GM19035 (cell line): Measurements from ENCODE around the gene AURKA.
"Not testable (repeated sequence)": the region's sequence is repeated elsewhere in the genome, so short reads cannot be mapped to it uniquely, and the experiment has no call there.

ENCODE experiments used
- ATAC-seq: cut with Tn5 transposase; IDR thresholded peaks from one replicate; pipeline ENCODE4 v1.9.1; 2021; ENCODE audit not compliant: unreplicated experiment

AURKA gene

DNA sequence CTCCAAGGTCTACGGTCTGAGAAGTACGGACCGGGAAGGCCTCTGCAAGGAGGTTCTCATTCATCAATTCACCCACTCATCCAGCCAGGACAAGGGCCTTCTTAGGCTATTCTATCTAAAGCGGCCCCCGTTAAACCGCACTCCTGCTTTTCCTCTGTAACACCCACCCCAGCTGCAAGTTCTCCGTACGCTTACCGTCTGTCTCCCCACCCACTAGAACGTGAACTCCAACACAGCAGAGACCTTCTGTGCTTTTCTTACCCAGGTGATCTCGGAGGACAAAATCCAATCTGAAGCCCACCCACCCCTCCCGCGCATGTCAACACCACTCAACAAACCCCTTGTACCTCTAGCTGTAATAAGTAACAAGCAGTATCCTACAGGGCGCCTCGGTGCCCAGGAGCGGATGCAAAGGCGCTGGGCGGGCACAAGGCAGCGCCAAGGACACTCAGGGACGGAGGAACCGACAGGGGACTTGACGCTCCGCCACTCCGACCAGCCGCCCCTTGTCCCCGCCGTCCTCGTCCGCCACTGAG lies 351 bp downstream of the AURKA start:
- peak; percentile 42 for ATAC-seq

DNA sequence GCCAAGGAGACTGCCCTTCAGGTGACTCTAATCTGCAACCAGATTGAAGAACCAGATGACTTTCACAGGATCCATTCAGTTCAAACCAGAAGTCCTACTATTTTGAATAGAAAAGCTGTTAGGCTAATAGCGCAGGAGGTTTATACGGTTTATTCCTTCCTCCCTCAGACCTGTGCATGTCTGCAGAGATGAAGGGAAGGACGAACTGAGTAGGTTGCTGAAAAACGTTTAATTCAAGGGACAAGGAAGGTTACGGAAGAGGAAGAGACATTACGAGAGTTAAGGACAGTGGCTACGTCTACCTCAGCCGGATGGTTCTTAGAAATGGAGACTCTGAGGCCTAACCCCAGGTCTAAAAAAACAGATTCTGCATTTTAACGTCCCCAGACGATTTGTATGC lies 978 bp downstream of the AURKA start:
- ATAC-seq, result no peak

DNA sequence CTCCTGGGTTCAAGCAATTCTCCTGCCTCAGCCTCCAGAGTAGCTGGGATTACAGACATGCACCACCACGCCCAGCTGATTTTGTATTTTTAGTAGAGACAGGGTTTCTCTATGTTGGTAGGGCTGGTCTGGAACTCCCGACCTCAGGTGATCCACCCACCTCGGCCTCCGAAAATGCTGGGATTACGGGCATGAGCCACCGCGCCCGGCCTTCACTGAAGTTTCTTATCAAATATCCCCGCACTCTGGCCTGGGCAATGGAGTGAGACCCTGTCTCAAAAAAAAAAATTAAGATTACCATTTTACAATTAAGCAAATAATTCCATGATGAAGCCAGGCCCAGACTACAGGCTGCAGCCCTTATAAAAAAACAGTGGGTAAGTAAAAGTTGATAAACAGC lies 1.6 kb downstream of the AURKA start:
- ATAC-seq, result not testable (repeated sequence)

DNA sequence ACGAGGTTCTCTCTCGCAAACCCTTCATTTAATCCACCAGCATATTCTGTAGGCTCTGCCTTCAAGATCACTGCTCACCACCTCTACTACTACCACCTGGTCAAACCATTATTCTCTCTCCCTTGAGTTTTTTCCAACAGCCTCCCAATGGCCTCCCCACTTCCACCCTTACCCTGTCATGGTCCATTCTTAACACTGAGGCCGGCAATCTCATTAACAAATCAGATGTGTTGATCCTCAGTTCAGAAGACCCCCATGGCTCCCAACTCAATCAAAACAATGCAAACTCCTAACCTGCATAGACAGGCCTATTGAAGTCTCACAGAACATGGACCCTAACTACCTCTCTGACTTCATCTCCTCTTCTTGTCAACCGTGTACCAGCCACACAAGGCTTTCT lies 2.2 kb downstream of the AURKA start:
- no peak for ATAC-seq

DNA sequence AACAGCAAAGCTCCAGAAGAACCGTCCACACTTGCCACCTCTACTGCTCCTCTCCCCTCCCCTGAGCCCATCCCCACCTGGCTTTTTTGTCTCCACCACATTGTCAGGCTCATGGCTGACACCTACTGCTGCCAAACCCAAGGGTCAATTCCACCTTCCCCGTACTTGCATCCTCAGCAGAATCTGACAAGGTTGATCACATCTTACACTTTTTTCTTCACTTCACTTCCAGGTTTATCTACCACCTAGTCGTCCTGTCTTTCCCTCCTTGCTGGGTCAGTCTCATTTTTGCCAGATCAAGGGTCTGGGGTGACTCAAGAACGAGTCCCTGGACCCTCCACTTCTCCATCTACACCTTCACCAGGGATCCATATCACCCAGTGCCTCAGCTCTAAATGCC lies 3.1 kb downstream of the AURKA start:
- no peak for ATAC-seq

DNA sequence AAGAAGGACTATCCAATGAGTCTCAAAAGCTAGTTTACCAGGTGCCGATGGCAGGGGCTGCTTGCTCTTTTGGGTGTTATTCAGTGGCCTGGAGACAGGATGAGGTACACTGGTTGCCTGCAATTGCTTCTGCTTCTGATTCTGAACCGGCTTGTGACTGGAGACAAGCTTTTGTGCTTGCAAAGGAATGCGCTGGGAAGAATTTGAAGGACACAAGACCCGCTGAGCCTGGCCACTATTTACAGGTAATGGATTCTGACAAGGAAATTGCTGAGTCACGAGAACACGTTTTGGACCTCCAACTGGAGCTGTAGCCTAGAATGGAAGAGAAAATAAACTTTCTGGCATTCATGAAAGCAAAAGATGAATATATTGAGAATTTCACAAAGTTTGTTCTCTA lies 5.8 kb downstream of the AURKA start:
- no peak for ATAC-seq

DNA sequence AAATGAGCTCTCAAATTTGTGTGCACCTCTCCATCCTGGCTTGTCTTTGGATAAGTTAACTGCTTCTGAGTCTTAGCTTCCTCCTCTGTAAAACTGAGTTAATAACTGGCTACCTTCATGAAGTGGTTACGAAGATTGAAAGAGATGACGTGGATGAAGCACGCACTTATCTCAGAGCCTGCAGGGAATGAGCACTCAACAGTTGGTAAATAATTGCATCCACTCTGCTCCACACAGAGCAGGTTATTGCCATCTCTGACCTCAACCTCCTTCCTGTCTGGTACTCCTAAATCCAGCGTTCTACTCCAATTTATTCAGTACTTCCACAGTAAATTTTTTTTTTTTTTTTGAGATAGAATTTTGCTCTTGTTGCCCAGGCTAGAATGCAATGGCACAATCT lies 6.9 kb downstream of the AURKA start:
- ATAC-seq, result no peak

DNA sequence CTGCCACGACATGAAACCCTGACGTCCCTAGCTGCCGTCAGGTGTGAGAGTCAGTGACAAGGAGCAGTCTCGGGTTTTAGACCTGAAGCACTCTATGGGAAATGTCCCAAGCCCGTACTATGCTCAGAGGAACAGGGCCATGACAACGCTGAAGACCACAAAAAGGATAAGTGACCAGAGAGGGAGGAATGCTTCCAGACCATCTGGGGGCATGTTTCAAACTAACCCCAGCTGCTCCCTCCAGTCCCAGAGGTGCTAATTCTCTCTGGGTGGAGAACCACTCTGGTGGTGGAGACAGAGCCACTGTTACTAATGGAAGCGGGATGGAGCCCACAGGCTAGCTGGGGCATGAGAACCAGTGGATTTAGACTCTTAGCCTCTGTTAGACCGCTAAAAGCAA lies 8.7 kb downstream of the AURKA start:
- ATAC-seq, result no peak

DNA sequence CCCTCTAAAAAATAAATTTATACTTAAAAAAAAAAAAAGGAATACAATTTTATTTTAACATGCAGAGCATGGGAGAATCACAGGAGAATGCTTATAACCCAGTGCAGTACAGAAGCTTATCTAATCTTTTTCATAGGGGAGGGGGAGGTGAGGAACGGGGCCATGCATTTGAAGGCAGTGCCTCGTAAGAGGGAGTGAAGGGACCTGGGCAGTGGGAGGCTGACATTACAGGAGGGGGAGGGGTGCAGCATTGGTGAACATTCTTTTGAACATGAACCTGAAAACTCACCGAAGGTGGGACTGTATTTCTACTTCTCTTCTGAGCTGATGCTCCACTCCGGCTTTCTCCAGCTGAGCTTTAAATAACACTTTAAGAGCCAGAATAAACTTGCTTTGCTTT lies 9.3 kb downstream of the AURKA start:
- no peak for ATAC-seq

DNA sequence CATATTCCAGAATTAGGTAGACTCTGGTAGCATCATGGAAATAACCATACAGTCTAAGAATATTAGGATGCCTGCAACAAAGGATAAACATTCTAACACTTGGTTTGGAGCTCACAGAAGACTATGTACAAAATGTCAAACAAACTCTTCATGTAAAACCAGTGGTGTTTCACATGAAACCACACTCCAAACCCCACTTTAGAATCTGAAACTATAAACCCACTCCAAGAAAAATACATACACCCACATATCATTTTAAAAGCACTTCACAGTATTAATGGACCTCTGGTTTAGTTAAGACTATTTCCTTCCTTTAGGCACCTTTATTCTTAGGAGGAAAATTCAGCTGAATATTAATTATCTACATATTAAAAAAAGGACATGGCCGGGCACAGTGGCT lies 10.5 kb downstream of the AURKA start:
- no peak for ATAC-seq

DNA sequence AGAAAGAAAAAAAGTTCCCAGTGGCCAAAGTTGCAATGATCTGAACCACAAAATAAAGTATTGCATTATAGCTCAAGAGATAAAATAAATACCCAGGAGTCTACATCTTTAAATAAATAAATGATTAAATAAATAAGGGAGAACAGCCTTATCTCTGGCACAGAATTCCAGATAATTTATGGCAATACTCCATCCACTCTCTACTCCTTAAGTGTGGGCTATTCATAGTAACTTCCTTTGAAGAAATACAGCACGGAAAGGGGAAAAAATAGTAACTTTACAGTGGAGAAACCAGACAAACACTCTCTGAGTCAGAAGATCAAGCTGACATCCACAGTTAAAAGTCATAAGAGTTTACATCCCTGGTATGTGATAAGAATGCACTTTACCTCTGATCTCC lies 11.6 kb downstream of the AURKA start:
- ATAC-seq, result no peak

DNA sequence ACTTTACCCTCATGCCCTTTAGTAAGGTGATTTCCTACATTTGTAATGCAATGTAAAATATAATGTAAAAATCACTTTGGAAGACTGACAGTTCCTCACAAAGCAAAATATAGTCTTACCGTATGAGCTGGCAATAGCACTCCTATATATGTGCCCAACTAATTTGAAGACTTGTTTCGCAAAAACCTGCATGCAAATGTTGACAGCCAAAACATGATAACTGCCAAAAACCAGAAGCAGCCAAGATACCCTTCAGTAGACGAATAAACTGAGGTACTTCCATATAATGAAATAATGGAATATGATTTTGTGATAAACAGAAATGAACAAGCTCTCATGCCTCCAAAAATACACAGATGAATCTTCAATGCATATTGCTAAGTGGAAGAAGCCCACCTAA lies 13.6 kb downstream of the AURKA start:
- ATAC-seq, result no peak

DNA sequence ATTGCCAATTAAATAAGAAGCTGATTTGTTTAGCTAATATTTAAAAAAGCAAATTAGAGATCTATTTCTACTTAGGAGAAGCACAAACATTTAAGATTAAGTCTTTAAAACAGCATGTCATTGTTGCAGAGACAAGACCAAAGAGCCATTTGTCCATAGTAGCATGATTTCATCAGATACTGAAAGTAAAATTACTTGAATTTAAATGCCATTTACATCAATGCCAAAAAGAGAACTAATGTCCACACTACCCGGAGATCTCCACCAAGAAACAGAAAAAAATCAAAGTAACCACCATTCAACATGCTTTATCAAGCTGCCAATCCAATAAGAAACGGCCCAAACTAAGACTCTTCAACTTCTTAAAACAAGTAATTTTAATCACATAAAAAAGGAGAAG lies 15.7 kb downstream of the AURKA start:
- no peak for ATAC-seq

DNA sequence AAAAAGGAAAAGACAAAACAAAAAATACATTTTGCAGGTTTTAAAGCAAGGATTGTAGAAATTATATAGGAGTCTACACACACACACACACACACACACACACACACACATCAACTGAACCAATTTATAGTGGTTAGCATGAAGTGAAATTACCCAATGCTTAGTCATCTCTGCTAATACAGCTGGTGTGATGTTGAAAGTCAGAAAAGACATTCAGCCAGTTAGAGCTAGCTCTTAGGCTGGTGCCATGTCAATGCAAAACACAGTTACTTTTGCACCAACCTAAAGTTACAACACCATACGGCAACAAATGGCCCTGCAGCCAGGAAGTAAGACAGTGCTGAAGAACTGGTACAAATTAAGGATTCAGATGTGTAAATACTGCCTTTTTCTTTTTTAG lies 18.1 kb downstream of the AURKA start:
- no peak for ATAC-seq

DNA sequence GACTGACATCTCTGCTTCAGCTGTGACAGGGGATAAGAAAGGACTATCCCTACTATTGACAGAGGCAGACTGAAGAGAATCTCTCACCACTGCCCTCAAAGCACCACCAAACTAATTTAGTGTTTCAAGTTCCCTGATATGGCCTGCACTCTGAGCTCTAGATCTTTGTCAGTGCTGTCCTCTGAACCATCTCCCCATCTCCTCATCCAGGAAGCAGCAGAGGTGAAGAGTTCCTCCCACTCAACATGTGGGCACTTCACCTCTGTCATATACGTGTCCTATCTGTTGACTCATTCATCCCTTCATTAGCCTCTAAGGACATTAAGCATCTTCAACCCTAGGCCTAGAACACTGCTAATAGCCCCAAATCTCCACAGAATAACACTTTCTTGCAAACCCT lies 19.2 kb downstream of the AURKA start:
- no peak for ATAC-seq

DNA sequence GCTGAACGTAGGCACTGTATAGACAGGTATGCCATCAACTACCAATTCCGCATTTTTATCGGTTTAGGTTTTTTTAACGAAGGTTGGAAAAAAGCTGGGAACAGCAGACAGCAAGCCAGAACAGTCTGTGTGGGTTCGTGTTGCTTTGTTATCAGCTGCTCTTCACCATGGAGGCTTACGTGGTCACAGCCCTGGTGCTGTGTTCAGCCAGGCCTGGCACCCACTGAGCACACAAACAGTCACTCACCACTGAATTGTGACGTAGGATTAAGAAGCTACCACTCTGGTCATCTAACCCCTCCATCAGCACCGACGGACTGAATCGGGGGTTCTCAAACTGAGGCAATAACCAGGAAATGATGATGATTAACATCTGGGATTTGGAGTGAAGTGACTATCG lies 20.0 kb downstream of the AURKA start:
- no peak for ATAC-seq

DNA sequence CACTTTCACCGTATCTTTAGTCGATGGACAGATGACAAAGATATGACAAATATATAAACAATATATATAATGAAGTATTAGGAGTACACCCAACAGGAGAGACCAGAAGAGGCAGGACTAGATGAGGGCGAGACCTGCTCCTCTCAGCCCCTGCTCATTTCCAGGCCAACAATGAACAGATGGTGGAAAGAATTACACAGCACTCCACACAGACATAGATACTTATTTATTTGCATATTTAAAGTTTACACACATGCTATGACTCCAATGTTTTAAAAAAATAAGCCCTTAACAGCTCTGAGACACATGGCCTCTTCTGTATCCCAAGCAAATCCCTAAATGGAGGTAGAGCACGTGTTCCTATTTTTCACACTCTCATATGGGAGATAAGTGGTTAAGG lies 22.8 kb downstream of the AURKA start:
- no peak for ATAC-seq

DNA sequence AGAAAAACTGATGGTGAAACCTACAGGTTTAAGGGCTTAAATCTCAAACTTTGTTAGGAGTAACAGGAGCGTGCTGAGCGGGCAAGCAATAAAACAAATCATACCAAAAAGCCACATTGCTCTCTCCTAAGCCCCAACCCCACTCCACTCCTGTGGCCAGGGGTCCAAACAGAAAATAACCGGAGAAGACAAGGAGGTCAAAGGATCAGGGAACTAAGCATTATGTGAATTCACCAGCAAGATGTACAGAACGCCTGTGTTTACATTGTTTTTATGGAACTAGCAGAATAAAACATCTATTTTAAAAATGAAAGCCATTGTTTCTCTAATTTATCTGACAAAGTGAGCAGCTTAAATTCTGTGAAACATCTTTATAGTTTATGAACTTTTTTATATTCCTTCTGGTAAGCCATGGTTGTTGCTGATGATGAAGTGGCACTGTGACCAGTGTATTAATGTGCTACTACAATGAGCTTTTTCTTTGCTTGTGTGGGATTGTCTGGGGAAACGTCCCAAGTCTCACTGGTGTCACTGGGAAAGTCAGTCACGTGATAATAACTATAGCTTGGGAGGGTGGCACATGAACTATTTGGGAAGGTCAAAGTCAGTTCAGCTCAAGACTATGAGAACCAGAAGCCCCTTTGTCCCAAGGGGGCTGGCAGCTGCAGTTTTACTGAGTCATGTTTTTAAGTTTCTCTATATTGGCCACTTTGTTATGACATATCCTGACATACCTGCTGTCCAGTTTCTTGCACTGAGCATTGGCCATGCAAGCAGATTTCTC lies 23.5 kb downstream of the AURKA start:
- no peak for ATAC-seq

DNA sequence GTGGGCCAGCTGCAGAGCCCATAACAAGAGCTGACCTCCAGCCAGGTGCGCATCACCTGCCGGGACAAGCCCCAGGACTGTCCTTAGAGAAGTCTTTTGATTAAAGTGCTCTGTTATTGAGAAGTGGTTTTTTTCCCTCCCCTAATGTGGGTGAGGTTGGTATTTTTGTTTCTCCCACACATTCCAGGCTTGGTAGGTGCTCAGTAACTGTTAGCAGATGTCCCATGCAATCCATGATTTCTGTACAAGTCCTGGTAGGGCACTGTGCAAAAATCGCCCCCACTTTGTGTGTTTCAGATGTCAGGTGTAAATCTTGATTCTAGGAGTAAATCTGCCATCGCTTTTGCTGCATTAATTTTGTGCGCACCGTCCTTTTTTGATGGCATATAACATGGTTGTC lies 28.5 kb downstream of the AURKA start:
- ATAC-seq, result no peak

DNA sequence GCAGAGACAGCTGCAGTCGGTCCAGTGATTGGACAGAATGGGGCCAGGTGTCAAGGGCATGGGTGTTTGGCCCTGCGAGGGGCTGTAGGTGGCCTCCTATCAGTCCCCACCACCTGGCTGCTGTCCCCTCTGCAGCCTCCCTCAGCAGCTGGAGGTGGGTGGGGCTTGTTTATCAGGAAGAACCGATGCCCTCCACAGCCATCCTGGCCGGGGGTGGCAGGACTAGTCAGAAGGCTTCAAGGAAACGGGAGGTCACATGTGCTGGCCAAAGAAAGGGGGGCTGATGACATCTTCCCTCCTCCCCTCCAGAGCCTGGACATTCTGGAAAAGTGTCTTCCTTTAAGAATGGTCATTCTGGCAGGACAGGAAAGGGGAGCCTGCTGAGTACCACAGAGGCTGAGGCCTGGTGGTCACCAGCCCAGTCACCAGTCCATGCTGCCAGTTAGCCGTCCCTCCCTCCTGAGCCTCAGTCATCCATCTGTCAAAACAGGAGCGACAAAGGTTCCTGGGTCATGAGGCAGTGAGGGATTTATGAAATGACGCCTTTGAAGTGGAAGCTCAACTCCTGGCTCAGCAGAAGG lies 29.1 kb downstream of the AURKA start:
- ATAC-seq, result no peak

DNA sequence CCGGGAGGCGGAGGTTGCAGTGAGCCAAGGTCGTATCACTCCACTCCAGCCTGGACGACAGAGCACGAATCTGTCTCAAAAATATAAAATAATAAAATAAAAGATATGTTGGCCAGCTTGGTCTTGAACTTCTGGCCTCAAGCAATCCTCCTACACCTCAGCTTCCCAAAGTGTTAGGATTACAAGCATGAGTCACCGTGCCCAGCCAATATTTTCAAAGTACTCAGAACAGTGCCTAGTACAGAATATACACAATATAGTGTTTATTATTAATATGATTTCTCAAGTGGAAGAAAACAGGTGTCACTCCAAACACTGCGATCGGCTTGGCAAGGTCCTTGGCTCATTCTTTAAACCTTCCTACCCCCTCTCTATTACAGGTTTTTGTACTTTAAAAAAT lies 30.1 kb downstream of the AURKA start:
- no peak for ATAC-seq

DNA sequence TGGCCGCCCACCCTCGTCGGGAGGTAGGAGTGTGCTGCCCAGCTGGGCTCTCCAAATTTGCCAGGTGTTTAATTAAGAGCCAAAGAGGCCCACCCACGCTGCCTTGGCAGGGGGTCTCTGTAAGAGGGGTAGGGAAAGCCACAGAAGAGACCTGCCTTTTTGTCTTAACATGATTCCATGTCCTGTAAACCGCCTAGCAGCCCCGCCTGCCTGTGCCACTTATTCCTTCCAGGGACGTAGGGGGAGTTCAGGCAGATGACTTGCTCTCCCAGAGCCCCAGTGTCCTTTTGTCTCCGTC lies 31.2 kb downstream of the AURKA start:
- ATAC-seq, result no peak
